ENCODE measurements around the gene TNK1.

Gene TNK1

GRCh38 chr17:7341842-7342241 lies 39.0 kb upstream of the TNK1 start:
- TF ChIP-seq CTCF (IDR thresholded peaks at IDR 0.05; ENCODE audit: control insufficient read depth, extremely low read depth, insufficient read depth), result no peak
- no peak overlapping the region for H3K4me3 ChIP-seq (ENCODE audit: low read depth, low read length)
- no peak for DNase-seq (ENCODE audit: low read depth)

DNA sequence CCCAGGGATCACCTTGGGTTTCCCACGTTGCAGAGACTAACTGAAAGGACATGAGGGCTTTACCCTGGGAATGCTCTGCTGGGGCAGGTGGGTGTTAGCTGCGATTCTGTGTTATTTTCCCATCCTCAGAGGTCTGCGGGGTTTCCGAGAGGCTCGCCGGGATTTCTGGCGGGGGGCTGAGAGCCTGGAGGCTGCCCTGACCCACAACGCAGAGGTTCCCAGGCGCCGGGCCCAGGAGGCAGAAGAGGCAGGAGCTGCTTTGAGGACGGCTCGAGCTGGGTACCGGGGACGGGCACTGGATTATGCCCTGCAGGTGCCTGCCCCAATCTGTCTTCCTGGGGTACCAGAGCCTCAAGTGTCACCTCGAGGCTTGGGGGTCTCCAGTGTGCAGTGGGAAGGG lies 37.6 kb upstream of the TNK1 start:
- no peak for TF ChIP-seq CTCF (IDR thresholded peaks at IDR 0.05; ENCODE audit: control insufficient read depth, extremely low read depth, insufficient read depth)
- no peak for DNase-seq (ENCODE audit: low read depth)
- no peak overlapping the region for H3K4me3 ChIP-seq (ENCODE audit: low read depth, low read length)

DNA sequence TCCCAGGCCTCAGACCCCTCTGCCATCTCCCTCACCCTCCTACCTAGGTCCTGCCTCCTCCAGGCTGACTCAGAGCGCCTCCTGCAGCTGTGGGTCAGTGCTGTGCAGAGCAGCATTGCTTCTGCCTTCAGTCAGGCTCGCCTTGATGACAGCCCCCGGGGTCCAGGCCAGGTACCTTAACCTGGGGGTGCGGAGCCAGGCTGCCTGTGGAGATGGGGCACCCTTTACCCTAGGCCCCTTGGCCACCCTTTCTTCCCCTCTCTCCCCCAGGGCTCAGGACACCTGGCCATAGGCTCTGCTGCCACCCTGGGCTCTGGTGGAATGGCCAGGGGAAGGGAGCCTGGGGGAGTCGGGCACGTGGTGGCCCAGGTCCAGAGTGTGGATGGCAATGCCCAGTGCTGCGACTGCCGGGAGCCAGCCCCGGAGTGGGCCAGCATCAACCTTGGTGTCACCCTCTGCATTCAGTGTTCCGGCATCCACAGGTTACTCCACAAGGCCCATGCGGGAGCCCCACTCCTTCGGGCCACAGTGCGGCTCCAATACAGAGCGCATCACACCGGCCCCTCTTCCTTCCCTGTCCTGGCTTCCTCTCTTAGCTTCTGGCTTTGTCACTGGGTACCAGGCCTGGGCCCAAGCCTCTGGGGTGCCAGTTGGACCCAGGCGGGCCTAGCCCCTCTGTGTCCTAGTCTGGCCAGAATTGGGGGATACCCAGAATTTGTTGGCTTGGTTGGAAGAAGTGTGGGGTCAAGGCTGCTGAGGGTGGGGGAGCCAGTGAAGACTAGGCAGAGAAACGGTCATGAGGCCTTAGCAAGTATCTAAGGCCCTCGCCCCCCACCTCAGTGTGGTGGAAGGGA lies 33.9 kb upstream of the TNK1 start:
- H3K4me3 ChIP-seq (ENCODE audit: low read depth, low read length), result no peak overlapping the region
- DNase-seq (ENCODE audit: low read depth), result no peak
- no peak for TF ChIP-seq CTCF (IDR thresholded peaks at IDR 0.05; ENCODE audit: control insufficient read depth, extremely low read depth, insufficient read depth)

GRCh38 chr17:7347630-7348477 lies 33.0 kb upstream of the TNK1 start:
- TF ChIP-seq CTCF (IDR thresholded peaks at IDR 0.05; ENCODE audit: control insufficient read depth, extremely low read depth, insufficient read depth), result no peak
- no peak overlapping the region for H3K4me3 ChIP-seq (ENCODE audit: low read depth, low read length)
- no peak for DNase-seq (ENCODE audit: low read depth)

DNA sequence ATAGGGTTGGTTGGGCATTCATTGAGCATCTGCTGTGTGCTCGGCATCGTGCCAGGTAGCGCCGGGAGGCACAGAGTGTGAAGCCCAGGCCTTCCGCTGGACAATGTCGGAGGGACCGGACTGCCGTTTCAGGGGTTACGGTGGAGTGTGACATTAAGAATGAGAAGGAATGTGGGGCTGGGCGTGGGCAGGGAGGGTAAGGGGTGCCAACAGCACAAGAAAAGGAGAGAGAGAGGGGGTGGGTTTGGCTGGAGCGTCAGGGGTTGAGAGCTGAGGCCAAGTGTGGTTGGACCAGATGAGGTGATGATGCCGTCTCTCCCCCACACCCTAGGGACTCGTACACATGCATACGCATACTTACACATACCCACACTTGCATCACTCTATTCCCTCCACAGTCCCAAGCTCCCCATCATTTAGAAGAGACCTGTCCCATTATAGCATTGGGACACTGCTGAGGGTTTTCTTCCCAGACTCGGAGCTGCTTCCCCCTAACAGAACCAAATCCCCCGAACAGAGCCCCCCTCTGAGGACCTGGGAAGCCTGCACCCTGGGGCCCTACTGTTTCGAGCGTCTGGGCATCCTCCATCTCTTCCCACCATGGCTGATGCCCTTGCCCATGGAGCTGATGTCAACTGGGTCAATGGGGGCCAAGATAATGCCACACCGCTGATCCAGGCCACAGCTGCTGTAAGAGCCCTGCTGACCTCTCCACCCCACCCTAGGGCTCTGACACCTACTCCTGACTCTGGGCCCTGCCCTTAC lies 32.2 kb upstream of the TNK1 start:
- no peak overlapping the region for H3K4me3 ChIP-seq (ENCODE audit: low read depth, low read length)
- DNase-seq (ENCODE audit: low read depth), result no peak
- no peak for TF ChIP-seq CTCF (IDR thresholded peaks at IDR 0.05; ENCODE audit: control insufficient read depth, extremely low read depth, insufficient read depth)

DNA sequence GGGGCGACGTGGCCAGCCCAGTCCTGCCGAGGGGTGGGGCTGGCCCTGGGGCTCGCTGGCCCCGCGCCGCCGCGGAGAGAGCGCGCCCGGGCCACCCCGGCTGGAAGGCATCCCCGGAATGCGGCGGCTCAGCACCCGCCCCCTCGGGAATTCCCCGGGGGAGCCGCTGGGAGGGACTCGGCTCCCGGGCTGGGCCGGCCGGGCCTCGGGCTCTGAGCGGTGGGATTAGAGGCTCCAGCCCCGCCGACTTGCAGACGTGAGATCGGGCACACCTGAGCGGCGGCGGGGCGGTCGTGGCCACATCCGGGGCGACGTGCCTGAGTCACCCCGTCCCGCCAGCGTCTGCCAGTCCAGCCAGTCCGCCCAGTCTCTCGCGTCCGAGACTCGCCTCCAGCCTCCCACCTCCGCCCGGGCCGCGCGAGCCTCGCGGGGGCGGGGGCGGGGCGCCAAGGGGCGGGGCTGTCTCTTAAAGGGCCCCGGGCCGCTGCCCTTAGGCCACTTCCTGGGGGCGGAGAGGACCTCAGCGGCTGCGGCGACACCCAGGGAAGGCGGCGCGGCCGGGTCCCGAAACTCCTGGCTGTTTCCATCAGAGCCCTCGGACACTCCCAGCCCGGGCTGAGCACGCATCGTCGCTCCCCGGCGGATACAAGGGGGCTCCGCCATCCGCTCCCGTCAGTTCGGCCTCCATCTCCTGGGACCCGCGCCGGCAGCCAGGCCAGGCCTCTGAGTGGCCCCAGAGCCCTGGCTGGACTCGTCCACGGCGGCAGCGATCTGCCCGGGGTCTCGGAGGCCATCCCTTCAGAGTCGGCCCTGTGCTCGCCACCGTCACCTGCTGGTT lies 29.0 kb upstream of the TNK1 start, which contains the start of gene KCTD11:
Gene KCTD11, plus strand, starts transcription at position 498 of the 838 bp plus-strand sequence.
- DNase-seq (ENCODE audit: low read depth), result peak; percentile 46
- peak; percentile 38 for TF ChIP-seq CTCF (IDR thresholded peaks at IDR 0.05; ENCODE audit: control insufficient read depth, extremely low read depth, insufficient read depth)

More for the DNA sequence above, 29.0 kb upstream of the TNK1 start, which contains the start of gene KCTD11:
- peak within 1 kb of the TSS; percentile 65 for H3K4me3 ChIP-seq (ENCODE audit: low read depth, low read length)

All from LNCaP clone FGC (cell line).